ENCODE data around the gene ALDH4A1. TPM values are rescaled to one million over a fixed set of nuclear protein-coding genes. Genes with fewer than 3 reads are reported as not detected.

ALDH4A1 gene
- total RNA-seq (ENCODE audit: insufficient read depth, low replicate concordance) = 2.4 TPM

GRCh38 chr1:18902523-18903290 lies at the start of gene ALDH4A1:
ALDH4A1 (minus strand) TSS chr1:18902555; CDS start chr1:18902523, 32 bp downstream.
- DNase-seq (ENCODE audit: low spot score) = peak; percentile 99

- no peak for DNase-seq (ENCODE audit: low spot score)
Measured at GRCh38 chr1:18951818-18952391, 49.5 kb upstream of the ALDH4A1 start.

GRCh38 chr1:18951416-18951815 lies 49.1 kb upstream of the ALDH4A1 start:
- DNase-seq (ENCODE audit: low spot score) = no peak

GRCh38 chr1:18950401-18951026 lies 48.2 kb upstream of the ALDH4A1 start:
- DNase-seq (ENCODE audit: low spot score) = peak; percentile 24

GRCh38 chr1:18949686-18950400 lies 47.5 kb upstream of the ALDH4A1 start:
- peak; percentile 88 for DNase-seq (ENCODE audit: low spot score)

GRCh38 chr1:18948913-18949685 lies 46.7 kb upstream of the ALDH4A1 start:
- DNase-seq (ENCODE audit: low spot score) = peak; percentile 86

- DNase-seq (ENCODE audit: low spot score) = peak; percentile 20
Measured at GRCh38 chr1:18948048-18948912, 45.9 kb upstream of the ALDH4A1 start.

- DNase-seq (ENCODE audit: low spot score) = no peak
Measured at GRCh38 chr1:18947570-18947969, 45.2 kb upstream of the ALDH4A1 start.

- DNase-seq (ENCODE audit: low spot score) = peak; percentile 34
Measured at GRCh38 chr1:18946550-18947381, 44.4 kb upstream of the ALDH4A1 start.

- peak; percentile 83 for DNase-seq (ENCODE audit: low spot score)
Measured at GRCh38 chr1:18945401-18945849, 43.1 kb upstream of the ALDH4A1 start.

- DNase-seq (ENCODE audit: low spot score) = peak; percentile 18
Measured at GRCh38 chr1:18944810-18945209, 42.5 kb upstream of the ALDH4A1 start.

GRCh38 chr1:18943914-18944572 lies 41.7 kb upstream of the ALDH4A1 start:
- DNase-seq (ENCODE audit: low spot score) = no peak

- DNase-seq (ENCODE audit: low spot score) = no peak
Measured at GRCh38 chr1:18943162-18943561, 40.8 kb upstream of the ALDH4A1 start.

- DNase-seq (ENCODE audit: low spot score) = no peak
Measured at GRCh38 chr1:18942340-18942739, 40.0 kb upstream of the ALDH4A1 start.

GRCh38 chr1:18941221-18942141 lies 39.1 kb upstream of the ALDH4A1 start:
- DNase-seq (ENCODE audit: low spot score) = no peak

- DNase-seq (ENCODE audit: low spot score) = peak; percentile 46
Measured at GRCh38 chr1:18940303-18941020, 38.1 kb upstream of the ALDH4A1 start.

Measured in umbilical cord (tissue), 2 donors.